Tongue (tissue), 2 donors: Measurements from ENCODE around the gene C2CD5. TPM values are rescaled to one million over a fixed set of nuclear protein-coding genes. Genes with fewer than 3 reads are reported as not detected.
"Not testable (repeated sequence)": the region's sequence is repeated elsewhere in the genome, so short reads cannot be mapped to it uniquely, and the experiment has no call there.

Experiments used
- DNase-seq: peaks from one replicate; pipeline ENCODE4 v3.0.0-alpha.2; 2015
- total RNA-seq: library from RNA; depleted of rRNA; stranded (reverse); fragments of >200 nt; gene quantifications from one replicate; pipeline ENCODE4 v1.2.3, GENCODE V29; 2014

C2CD5 gene
- total RNA-seq, 1 donor from 2014 or later: 52.3 TPM

GRCh38 chr12:22536346-22536945 lies 7.9 kb downstream of the C2CD5 start:
- no peak for DNase-seq

DNA sequence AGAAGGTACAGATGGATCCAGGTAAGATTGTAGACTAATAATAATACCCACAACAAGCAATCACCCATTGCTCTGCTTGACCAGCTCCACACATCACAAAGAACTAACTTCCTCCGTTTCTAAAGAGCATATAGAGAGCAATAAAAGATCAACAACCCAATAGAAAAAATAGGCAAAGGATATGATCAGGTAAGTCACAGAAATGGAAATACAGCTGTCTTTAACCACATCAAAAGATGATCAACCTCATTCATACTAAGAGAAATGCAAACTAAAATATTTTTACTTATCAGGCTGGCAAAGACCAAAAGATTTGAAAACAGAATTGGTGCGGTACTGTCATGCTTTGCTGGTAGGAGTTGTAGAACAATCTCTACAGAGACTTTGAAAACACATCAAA lies 8.9 kb downstream of the C2CD5 start:
- DNase-seq: no peak

- no peak for DNase-seq
Observed at GRCh38 chr12:22535038-22535437, 9.3 kb downstream of the C2CD5 start.

DNA sequence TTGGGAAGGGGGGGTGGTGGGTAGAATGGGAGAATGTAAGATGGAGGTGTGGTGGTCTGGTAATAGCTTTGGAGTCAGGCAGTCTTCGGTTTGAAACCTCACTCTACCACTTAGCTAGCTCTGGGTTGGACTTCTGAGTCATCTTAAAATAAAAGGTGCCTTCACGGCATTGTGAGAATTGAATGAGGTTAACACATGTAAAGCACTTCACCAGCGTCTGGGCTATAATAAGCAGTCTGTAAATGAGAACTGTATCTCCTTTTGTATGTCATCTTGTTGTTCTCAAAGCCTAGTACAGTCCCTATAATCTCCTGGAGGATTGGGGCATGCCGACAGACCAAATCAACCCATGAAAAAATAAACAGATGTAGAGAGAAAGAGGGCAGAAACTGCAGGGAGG lies 11.2 kb downstream of the C2CD5 start:
- DNase-seq: no peak

- DNase-seq: no peak
Observed at GRCh38 chr12:22532317-22532716, 12.0 kb downstream of the C2CD5 start.

- DNase-seq: no peak
Observed at GRCh38 chr12:22531205-22531604, 13.1 kb downstream of the C2CD5 start.

- DNase-seq: no peak
Observed at GRCh38 chr12:22529281-22530060, 14.9 kb downstream of the C2CD5 start.

DNA sequence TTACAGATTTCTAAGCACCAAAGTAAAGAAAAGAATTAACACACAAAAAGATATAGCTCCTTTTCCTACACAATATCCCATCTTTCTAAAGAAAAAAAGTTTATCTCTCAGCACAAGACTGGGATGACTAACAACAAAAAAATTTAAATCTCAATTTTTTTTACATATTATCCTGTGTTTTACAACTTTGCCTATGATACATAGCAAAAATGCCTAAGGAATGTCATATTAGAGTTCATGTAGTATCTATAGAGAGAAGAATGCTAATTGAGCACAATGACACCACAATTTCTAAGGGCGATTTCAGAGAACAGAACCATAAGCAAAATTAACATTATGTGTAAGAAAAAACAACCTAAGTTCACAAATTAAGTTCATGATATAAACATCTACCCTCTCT lies 16.3 kb downstream of the C2CD5 start:
- no peak for DNase-seq

DNA sequence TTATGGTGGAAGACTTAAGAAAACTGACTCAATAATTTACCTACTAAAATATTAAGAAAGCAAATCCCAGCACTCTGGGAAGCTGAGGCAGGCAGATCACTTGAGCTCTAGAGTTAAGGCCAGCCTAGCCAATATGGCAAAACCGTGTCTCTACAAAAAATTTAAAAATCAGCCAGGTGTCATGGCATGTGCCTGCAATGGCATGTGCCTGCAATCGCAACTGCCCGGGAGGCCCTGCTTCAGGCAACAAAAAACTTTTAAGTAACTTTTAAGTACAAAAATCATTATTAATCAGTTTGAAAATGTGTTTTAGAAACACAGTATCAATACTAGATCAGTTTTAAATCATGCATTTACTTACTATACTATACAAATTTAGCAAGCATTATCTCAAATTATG lies 17.5 kb downstream of the C2CD5 start:
- DNase-seq: no peak

DNA sequence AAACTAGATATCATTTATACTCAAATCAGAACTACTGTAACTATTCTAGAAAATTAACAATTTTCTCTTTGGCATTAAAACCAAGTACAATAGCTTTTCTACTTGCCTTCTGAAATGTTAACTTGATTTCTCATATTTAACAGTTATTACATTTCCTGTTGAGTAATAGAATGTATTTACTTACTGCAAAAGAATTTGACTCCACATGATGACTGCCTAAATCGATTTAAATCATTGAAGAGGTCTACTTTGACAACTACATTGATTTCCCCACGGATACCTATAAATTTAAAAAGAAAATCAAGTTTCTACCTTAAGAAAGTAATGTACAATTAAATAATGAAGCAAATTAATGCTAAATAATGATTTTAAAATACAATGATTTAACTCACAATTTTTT lies 18.9 kb downstream of the C2CD5 start:
- no peak for DNase-seq

DNA sequence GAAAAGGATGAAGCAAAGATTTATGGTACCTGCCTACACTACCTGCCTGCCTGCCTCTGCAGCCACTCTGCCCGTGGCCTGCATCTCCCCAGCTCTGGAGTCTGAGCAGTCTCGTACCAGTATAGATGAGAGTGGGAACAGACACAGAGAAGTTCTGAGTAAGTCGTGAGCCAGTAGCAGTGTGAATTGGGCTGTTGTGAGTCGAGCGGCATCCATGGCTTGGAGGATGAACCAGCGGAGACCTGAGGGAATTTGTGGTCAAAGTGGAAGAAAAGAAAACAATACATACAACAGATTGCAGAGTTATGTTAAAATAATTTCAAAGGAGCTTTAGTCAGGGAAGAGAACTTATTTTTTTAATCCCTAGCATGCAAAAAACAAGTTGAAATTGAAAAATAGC lies 25.3 kb downstream of the C2CD5 start:
- no peak for DNase-seq

DNA sequence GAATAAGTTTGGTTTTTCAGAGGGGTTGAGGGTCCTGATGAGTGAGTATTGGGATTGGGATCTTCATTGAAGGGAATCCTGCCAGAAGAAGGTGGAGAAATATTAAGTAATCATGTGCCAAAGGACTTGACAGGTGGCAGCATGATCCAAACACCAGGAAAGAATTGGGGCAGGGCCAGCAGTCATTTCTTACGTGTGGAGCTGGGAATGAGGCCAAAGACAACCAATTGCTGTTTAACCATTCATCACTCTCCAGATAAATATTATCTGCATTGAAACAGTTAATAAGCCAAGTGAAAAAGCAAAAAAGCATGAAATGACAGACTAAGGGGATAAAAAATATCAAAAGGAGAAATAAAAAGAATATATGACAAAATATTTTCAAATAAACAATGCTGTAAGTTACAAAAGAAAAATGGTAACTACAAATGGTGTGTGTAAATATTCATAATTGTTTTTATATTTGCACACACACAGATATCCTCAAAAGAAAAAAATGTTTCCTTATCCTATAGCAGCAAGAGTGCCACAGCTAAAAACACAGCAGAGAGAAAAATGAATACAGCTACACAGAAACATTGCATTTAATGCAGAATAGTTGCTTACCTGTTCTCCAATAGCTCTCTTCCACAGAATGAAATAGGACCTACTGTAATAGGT lies 26.2 kb downstream of the C2CD5 start:
- peak; percentile 28 for DNase-seq

DNA sequence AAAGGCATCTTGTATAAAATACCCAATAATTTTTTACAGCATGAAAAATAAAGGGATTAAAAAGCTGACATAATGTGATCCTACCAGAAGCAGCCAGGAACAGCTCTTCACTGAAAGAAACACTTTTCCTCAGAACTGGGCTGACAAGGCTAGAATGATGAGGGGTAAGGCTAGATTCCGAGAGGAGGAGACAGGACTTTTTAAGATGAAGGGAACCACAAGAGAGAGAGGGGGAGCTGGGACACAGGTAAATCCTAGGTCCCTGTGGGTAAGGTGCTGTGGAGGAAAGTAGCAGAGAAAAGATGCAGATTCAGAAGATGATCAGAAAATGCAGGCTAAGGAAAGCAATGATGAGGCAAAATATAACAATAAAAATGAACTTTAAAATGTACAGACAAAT lies 29.5 kb downstream of the C2CD5 start:
- no peak for DNase-seq

DNA sequence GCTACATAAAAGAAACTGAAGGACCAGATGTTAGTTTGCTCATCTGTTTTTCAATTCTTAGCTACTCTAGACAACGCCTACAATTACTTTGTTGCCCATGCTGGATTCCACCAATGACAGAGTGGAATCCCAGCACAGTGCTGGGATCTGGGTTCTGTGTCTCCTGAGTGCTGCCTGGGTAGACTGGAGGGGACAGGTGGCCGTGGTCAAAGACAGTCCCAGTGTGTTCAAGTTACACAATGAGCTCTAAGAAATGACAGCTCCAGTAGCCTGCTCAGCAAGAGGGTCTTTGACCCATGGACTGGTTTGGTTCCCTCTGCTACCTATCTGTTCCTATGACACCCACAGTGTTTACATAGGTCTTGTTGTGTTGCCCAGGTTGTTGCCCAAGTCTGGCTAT lies 38.5 kb downstream of the C2CD5 start:
- DNase-seq: no peak

GRCh38 chr12:22500100-22500499 lies 44.2 kb downstream of the C2CD5 start:
- no peak for DNase-seq

GRCh38 chr12:22499445-22499844 lies 44.9 kb downstream of the C2CD5 start:
- DNase-seq: no peak

DNA sequence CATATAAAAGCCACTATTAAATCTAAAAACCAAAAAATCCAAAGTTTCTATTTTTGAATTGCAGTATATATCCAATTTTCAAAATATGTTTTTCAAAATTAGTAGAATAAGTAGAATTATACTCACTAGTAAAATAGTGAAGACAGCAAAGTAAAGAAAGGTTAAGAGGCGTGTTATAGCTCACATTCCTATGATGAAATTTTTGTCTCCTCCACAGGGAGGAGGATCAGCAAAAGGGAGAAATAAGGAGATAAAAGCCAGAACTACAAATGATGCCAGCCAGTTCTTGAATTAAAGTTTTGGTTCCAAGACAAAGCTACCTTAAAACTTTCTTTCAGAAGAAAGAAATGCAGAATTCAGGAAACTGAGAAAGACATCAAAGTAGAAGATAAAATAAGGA lies 50.0 kb downstream of the C2CD5 start:
- DNase-seq: no peak

GRCh38 chr12:22491034-22491433 lies 53.3 kb downstream of the C2CD5 start:
- no peak for DNase-seq

DNA sequence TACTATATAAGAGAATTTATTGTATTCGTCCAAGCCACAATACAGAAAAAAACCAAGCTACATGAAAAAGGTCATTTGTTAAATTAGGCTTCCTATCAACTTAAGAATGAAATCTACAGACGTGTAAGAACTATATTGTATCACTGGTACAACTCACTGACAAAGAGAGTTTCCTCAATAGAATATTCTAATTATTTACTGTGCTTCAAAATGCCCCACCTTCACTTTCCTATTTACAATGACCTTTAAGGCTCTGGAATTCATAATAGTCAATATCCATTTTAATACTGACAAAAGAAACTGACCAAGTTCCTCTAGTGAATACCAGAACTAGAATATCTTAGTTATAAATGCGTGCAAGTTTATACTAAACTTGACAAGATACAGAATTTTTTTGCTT lies 55.9 kb downstream of the C2CD5 start:
- no peak for DNase-seq

DNA sequence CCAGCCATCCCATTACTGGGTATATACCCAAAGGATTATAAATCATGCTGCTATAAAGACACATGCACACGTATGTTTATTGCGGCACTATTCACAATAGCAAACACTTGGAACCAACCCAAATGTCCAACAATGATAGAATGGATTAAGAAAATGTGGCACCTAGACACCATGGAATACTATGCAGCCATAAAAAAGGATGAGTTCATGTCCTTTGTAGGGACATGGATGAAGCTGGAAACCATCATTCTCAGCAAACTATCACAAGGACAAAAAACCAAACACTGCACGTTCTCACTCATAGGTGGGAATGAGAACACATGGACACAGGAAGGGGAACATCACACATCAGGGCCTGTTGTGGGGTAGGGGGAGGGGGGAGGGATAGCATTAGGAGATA lies 56.7 kb downstream of the C2CD5 start:
- not testable (repeated sequence) for DNase-seq

- no peak for DNase-seq
Observed at GRCh38 chr12:22481547-22482104, 62.7 kb downstream of the C2CD5 start.

DNA sequence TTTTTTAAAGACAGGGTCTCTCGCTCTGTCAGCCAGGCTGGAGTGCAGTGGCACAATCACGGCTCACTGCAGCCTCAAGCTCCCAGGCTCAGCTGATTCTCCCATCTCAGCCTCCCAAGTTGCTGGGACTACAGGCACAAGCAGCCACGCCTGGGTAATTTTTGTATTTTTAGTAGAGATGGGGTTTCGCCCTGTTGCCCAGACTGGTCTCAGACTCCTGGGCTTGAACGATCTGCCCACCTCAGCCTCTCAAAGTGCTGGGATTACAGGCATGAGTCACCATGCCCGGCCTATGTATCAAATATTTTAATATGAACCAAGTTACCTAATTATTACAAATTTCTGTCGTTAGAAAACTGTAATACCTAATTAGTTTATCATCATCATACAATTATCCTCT lies 63.5 kb downstream of the C2CD5 start:
- DNase-seq: not testable (repeated sequence)

GRCh38 chr12:22480016-22480415 lies 64.3 kb downstream of the C2CD5 start:
- DNase-seq: no peak
